Testis (tissue), 2 donors: ENCODE data around the gene NLE1.

Source experiments
- POLR2A ChIP-seq: fragments of 450-650 bp; IDR thresholded peaks from one replicate; pipeline ENCODE4 v1.6.1; 2017; ENCODE audit warnings: antibody characterized with exemption, mild to moderate bottlenecking, moderate library complexity
- TF ChIP-seq, protein P1 (sequence below), 3 experiments: fragments of 450-650 bp in 2 of 3; fragments of 200-600 bp in 1 of 3; sonication (generic) in 1 of 3; IDR thresholded peaks; one replicate each; pipeline ENCODE4 v1.5.1; 2016 to 2019; ENCODE audit warnings: antibody characterized with exemption in 3 of 3, mild to moderate bottlenecking in 2 of 3, moderate library complexity in 1 of 3

GRCh38 chr17:35103271-35103670 is 38.8 kb downstream of the NLE1 start:
- TF ChIP-seq, protein P1, sequence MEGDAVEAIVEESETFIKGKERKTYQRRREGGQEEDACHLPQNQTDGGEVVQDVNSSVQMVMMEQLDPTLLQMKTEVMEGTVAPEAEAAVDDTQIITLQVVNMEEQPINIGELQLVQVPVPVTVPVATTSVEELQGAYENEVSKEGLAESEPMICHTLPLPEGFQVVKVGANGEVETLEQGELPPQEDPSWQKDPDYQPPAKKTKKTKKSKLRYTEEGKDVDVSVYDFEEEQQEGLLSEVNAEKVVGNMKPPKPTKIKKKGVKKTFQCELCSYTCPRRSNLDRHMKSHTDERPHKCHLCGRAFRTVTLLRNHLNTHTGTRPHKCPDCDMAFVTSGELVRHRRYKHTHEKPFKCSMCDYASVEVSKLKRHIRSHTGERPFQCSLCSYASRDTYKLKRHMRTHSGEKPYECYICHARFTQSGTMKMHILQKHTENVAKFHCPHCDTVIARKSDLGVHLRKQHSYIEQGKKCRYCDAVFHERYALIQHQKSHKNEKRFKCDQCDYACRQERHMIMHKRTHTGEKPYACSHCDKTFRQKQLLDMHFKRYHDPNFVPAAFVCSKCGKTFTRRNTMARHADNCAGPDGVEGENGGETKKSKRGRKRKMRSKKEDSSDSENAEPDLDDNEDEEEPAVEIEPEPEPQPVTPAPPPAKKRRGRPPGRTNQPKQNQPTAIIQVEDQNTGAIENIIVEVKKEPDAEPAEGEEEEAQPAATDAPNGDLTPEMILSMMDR (IDR thresholded peaks at IDR 0.05) = no peak
- no peak for TF ChIP-seq POLR2A
